T-helper 1 cell (primary cell): Measurements from ENCODE around the gene MAL.
"Not testable (repeated sequence)": the region's sequence is repeated elsewhere in the genome, so short reads cannot be mapped to it uniquely, and the experiment has no call there.

Experiments used
- DNase-seq, 5 donors: peaks; one replicate each; pipeline ENCODE4 v3.0.0-alpha.2; 2012 to 2020

MAL gene

DNA sequence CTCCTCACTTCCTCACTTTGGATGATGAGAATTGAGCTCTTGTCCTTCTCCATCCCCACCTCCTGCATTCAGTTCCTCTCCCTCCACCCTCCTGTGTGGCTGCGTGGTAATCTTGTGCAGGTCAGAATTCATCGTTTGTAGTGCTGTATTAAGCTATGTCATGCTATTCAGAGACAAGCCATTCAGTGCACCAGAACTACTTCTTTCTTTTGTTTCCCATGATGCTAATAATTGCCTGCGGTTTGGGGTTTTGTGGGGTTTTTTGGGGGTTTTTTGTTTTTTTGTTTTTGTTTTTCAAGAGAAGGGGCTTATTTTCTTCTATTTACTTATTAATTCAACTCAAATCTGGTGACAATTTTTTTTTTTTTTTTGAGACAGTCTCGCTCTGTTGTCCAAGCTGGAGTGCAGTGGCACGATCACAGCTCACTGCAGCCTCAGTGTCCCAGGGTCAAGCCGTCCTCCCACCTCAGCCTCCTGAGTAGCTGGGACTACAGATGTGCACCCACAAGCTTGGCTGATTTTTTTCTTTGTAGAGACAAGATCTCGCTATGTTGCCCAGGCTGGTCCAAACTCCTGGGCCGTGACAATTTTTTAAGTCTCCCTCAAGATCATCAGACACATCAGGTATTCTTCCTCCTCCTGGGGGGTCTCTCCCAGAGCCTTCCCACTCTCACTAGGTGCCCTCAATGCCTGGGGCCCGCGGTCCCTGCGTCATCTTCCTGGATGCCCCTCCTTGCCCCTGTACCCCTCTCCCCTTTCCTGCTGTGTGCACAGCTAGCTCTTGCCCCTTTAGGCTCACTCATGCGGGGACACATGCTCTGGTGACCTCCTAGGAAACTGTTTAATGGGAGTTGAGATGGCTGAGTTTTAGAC, 37.8 kb downstream of the MAL start:
- no peak for DNase-seq

DNA sequence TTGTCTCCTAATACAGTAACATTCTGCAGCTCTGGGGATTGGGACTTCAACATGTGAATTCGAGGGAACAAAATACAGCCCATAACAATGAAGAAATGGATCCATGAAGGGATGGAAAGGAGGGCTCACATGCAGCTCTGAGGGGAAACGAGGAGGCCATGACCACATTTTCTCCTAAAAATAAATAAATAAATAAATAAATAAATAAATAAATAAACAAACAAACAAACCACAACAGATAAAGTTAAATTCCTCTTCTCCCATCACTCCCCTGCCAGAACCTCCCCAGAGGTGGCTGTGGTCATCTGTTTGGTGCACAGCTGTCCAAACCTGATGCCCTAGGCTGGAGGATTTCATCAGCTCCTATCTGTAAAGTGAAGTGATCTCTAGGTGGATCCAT, 42.7 kb downstream of the MAL start:
- DNase-seq: no peak

DNA sequence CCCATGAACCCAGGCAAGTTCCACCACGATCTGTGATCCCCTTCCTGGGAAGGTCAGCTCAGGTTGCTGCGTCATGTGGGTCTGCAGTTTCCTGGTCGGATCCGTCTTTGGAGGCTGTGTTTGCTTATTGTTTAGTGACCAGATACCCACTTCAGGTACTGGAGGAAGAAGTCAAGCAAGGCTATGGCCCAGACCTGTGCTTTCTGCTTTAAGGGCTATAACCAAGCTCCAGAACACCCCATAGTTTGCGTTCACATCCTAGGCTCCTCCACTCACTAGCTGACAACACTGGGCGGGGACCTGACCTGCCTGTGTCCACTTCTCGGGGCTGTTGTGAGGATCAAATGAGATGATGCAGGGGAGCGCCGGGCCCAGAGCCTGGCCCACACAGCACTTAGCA, 44.0 kb downstream of the MAL start:
- DNase-seq: no peak

DNA sequence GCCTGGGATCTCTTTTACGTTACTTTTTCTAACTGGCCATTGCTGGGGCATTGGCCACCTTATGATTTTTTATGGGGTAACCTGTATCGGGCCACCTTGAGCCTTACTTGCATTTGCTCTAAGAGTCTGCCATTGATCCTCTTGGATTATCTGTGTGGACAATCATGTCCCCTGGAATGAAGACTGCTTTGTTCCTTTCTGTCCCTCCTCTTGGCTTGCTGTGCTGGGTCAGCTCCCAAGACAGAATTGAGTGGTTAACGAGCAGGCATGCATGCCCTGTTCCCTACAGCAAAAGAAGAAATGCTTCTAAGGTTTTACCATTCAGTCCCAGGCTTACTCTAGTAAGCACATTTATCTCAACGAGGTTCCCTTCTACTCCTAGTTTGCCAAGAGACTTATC, 46.3 kb downstream of the MAL start:
- DNase-seq: no peak

DNA sequence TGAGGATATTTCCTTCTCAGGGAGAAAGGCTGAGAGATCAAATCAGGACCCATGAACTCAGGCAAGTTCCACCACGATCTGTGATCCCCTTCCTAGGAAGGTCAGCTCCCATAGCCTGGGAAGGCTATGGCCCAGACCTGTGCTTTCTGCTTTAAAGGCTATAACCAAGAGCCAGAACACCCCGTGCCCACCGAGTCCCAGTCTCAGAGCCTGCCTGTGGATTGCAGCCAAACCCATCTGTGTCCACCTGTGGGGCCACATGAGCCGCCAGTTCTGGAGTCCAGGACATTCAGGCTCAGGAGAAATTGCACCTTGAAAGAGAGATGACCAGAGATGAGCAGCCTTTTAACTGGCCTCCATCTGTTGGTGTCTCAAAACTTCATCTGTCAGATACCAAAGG, 46.9 kb downstream of the MAL start:
- DNase-seq: no peak

DNA sequence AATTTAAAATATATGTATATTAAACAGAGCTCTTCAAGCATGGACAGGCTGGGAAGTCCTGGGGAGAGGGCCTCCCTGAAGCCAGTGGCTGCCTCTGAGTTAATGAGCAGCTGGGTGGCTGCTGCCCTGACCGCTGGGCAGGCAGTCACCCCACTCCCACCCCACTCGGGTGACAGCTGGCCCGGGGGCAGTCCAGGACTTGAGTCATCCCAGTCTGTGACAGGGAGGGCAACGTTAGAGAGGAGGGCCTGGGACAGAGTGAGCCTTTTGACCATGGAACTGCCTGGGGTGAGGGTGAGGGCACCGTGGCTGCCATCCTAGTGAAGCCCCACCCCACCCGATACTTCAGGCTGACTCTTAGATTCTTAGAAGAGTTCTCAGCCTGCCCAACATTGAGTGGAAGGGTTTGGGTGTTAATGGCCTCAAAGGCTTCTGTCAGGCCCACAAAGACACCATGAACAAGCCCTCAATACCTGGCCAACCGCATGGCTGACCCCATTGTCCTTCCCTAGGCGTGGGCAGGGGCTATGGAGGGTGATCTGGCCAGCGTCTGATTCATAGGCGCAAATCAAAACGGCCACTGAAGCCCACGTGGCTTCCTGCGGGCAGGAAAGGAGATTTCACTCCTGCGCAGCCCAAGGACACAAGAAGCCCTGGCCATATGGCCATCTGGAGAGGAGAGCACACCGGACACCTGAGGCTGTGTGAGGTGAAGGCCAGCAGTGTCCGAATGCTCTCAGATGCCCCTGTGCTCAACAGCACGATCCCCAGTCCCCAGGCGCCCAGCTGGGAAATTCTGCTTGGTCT, 48.6 kb downstream of the MAL start:
- DNase-seq: peak in 1 of 5 donors; percentile 60

DNA sequence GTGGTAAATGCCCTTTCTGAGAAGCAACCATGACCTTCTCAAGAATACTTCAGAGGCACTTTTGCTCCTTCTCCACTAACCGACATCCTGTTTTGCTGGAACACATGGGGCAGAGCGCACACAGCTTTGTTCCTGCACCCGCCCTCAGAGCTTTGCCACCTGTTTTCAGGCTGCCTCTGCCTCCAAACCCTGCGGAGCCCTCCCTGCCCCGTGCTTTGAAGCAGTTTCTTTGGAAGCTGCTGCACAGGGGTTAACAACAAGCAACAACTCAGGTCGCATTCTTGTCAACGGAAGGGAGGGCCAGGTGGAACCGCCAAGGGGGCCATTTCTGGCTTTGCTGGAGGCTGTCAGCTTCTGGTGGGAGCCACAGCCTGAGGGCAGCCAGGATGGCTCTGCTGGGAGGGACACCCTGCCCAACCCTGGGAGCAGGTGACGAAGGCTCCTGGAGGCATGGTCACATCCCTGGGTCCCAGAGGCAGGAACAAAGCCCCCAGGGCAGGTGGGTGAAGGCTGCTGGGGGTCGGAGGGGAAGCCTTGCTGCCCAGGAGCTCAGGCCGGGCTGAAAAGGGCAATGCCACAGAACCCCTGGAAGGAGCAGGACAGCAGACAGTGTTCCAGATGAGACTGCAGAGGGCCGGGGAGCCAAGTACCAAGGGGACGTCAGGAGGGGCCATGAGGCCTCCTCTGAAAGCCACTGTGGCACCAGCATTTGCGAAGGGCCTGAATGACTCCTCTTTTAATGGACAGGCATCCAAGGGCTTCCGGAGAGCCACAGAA, 49.3 kb downstream of the MAL start:
- peak in 3 of 5 donors; percentile 38 to 94 (median 52) for DNase-seq

DNA sequence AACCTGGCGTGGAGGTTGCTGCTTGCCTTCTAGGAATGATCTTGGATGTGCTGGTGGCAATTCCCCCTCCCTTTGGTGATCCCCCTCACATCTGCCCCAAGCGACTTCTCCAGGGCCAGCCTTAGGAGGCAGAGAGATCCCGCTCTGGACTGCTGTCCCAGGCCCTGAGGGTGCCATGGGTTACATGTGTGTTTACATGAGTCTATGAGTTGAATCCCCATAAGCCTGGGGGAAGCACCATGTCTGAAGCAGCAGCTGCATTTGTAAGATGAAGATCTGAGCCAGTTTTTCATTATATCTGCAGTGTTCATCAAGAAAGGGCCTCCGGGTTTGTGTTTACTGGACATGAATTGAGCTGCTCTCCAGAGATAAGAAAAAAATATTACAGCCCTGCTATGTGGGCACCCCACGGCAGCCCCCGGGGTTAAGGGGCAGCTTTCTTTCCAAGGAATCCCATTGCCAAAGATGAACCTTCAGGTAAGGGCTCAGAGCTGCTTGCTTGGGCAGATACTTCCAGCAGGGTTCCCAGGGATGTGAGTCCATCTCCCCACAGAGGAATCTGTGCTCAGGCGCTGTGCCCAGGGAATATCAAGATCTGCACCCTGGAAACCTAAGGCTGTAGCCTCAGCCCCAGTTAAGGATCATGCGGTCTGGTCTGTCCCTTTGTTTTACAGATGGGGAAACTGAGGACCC, 50.1 kb downstream of the MAL start:
- no peak for DNase-seq

DNA sequence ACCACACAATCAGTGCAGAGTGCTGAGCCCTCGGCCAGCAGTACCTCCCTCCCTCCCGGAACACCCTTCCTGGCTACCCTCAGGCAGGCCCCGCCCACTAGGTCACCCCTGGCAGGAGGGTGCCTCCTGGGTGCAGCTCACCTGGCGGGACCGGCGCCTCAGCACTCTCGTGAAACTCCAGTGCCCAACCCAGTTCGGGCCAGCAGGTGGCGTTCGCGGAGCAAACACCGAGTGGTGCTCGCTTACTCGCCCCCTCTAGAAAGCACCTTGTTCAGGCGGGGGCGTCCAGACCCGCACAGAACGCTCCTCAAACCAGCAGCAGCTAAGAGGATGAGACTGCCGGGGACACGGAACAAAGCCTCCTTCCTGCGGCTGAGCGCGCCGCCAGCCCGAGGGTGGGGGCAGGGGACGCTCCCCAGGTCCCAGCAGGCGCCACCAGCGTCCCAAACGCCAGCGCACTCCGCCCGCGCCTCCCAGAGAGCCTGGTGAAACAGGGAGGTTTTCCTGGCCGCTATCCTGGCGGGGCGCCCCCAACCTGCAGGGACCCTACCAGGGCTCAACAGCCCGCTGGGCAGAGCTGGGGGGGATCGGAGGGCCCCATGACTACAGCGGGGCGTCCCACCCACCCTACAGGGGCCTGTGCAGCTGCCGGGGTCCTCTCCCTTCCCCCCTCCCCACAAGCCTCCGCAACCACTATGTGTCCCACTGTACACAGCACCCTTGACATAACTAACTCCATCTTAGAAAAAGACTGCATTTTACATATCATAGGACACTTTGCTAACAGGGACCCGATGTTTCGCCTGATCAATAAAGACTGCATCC, 51.4 kb downstream of the MAL start:
- DNase-seq: peak; percentile 78 to 92 (median 82)

DNA sequence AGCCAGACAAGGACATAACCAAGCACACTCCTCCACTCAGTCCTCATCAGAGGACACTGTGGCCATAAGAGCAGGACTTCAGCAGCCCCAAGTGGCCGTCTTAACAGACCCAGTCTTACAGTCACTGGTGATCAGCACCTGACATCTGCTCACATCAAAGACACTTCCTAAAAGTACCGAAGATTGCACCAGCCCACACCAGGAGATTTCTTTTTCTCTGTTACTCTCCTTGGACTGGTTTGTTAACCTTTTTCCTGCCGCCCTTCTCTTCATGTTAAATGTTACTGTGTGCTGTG, 52.0 kb downstream of the MAL start:
- DNase-seq: no peak

DNA sequence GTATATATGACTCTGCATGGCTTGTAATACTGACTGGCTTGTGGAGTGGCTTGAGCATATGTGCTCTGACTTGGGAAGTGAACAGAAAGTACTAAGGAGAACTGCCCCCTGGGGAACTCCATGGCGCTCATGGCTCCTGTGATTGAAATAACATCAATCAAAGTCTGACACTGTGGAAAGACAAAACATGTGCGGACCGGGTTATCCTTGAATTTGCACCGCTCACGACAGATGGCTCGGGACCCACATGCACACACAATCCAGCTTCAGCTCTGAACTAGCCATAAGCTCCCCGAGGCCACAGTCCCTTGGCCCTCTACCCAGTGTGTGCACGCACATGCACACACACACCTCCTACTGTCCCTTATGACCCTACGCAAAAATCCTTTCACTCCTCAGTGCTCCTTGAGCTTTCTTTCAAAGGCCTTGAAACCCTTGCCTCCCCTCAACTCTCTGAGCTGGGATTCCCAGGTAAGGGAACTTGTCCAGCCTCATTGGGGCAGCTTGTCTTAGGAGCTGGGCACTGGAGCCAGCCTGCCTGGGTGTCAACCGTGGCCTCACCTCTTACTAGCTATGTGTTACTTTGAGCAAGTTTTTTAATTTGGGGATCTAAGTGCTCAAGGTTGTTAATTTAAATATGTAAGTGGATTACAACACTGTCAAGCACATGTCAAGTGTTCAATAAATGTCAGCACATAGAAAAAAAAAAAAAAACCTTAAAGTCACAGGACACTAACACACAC, 52.5 kb downstream of the MAL start:
- DNase-seq: no peak

DNA sequence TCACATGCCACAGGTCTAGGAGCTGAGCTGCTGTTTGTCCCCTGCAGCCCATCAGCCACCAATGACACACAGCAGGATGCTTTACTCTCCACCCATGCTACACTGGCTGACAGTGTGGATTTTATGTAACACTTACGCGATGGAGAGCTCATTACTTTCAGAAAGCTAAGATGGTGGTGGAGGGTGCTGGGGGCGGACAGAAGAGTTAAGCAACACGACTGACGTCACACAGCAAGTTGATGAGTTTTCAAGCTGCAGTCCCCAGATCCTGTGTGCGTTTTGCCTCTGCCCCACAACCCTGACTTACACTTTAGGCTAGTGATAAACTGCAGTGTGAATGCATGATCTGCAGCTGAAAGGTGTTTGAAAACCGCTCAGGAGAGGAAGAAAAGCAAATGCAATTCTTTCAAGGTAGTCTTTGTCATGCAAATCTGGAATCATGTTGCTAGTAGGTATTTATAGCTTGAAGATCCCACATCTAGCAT, 53.7 kb downstream of the MAL start:
- peak in 1 of 5 donors; percentile 66 for DNase-seq

DNA sequence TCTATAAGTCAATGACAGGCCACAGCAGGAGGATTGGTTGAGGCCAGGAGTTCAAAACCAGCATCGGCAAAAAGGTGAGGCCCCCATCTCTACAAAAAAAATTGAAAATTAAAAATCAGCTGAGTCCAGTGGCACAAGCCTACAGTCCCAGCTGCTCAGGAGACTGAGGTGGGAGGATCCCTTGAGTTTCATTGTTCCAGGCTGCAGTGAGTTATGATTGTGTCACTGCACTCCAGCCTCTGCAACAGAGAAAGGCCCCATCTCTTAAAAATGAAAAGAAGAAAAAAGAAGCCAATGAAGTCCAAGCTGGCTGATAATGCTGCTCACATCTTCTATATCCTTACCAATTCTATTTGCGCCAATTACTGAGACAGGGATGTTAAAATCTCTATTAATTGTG, 57.0 kb downstream of the MAL start:
- no peak for DNase-seq

DNA sequence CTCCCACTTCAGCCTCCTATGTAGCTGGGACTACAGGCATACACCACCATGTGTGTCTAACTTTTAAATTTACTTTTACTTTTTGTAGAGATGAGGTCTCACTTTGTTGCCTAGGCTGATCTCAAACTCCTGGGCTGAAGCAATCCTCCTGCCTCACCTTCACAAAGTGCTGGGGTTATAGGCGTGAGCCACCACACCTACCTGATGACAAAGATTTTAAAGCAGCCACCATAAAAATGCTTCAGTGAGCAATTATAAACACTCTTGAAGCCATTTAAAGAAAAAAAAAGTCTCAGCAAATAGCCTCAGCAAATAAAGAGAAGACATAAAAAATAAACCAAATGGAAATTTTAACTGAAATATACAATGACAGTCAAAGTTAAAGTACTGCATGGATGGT, 60.5 kb downstream of the MAL start:
- no peak for DNase-seq

DNA sequence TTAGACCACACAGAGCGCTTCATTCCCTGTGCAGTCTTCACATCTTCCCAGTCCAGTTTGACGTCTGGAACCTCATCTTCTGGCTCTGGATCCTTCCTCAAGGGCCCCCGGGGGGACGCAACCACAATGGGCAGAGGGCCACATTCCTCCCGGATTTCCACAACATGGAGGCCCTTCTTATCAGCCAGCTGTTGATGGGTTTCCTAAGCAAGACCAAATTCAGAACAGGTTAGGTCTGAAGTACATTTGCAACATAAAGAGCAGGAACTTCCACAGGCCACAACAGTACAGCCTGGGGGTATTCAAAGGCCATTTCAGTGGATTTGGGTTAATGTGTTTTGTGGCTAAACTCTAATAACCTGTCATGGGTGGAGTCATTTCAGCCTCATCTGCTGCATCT, 61.9 kb downstream of the MAL start:
- DNase-seq: no peak

DNA sequence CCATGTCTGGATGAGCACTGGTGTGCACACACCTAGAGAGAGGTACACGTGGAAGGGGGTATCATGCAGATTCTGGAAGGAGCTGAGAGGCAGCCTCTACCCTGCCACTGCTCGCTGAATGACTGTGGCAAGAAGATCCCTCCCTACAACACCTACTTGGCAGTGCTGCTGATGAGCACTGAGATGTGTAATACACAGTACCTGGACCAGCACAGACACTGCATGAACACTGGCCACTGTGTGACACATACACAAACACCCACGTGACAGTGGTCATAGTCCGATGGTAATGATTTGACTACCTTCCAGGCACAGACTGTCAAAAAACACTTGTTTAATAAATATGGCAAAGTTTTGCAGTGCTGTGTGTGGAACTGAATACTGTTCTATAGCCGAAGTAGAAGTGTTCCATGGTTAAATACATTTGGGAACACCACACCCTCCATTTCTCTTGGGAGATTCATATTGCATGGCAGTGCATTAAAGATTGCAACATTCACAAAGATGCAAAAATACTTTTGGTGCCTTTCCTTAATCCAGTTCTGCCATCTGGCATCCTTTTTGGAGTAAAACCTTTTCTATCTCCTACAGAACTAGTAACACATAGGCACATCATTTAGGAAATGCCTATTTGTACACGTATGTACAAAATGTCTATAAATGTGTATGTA, 66.5 kb downstream of the MAL start:
- no peak for DNase-seq

DNA sequence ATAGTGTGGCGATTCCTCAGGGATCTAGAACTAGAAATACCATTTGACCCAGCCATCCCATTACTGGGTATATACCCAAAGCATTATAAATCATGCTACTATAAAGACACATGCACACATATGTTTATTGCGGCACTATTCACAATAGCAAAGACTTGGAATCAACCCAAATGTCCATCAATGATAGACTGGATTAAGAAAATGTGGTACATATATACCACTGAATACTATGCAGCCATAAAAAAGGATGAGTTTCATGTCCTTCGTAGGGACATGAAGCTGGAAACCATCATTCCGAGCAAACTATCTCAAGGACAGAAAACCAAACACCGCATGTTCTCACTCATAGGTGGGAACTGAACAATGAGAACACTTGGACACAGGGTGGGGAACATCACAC, 72.8 kb downstream of the MAL start:
- DNase-seq: not testable (repeated sequence)

DNA sequence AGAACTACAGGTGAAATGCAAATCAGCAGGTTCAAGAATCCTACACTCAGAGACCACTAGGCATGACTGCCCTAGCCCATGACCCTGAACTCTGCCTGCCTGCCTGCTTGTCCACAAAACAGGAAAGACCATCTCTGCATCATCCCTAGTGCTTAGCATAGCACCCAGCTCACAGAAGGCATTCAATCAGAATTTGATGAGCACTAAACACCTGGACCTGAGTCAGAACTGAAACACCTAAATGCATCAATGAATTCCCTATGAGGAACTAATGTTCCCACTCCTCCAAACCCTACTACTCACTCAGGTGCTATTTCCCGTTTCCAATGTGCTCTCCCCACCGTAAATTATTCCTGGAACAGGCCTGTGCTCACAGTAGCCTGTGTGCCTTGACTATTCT, 74.4 kb downstream of the MAL start:
- no peak for DNase-seq
